ENCODE measurements around the gene NKAIN2.

DNA sequence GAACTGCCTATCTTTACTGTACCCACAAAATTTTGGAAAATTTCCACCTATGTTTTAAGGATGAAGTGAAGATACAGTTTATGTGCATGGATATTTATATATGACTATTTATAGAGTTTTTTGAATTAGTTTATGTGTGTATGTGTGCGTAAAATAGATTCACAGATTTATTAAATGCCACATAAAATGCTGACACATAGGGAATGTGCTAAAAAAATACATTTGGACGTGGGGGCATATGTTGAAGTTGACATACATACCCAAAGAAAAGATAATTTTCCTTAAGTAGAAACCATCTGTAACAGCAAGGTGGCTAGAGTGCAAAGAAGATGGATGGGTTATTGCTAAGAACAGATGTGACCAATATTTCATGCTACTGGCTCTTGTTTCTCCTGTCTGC, 856.5 kb downstream of the NKAIN2 start:
- TF ChIP-seq POLR2A (IDR thresholded peaks at IDR 0.05; ENCODE audit: borderline replicate concordance, extremely low read depth, insufficient read depth, insufficient read length) (no peak), TCF7L2 (IDR thresholded peaks at IDR 0.05; ENCODE audit: borderline replicate concordance, extremely low read depth, insufficient read depth, insufficient read length) (no peak), SP1 (IDR thresholded peaks at IDR 0.05; ENCODE audit: low read depth) (no peak), SIN3A (IDR thresholded peaks at IDR 0.05; ENCODE audit: low read depth) (no peak)
- TF ChIP-seq, protein P1, sequence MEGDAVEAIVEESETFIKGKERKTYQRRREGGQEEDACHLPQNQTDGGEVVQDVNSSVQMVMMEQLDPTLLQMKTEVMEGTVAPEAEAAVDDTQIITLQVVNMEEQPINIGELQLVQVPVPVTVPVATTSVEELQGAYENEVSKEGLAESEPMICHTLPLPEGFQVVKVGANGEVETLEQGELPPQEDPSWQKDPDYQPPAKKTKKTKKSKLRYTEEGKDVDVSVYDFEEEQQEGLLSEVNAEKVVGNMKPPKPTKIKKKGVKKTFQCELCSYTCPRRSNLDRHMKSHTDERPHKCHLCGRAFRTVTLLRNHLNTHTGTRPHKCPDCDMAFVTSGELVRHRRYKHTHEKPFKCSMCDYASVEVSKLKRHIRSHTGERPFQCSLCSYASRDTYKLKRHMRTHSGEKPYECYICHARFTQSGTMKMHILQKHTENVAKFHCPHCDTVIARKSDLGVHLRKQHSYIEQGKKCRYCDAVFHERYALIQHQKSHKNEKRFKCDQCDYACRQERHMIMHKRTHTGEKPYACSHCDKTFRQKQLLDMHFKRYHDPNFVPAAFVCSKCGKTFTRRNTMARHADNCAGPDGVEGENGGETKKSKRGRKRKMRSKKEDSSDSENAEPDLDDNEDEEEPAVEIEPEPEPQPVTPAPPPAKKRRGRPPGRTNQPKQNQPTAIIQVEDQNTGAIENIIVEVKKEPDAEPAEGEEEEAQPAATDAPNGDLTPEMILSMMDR (IDR thresholded peaks at IDR 0.05 in 2 of 3, conservative IDR thresholded peaks at IDR 0.05 in 1 of 3; ENCODE audit: borderline replicate concordance in 1 of 3, insufficient read depth in 1 of 3, low read depth in 2 of 3, low read length in 2 of 3) = no peak
